IMR-90 (cell line): ENCODE results near the gene CLEC2B.

Experiments used
- CEBPB ChIP-seq: IDR thresholded peaks from 2 replicates; pipeline ENCODE4 v1.6.1; 2012; ENCODE audit warnings: low read depth, low read length, improper control_type of control experiment
- RCOR1 ChIP-seq: IDR thresholded peaks from 2 replicates; pipeline ENCODE4 v1.6.1; 2012; ENCODE audit warnings: mild to moderate bottlenecking, low read length, improper control_type of control experiment; ENCODE audit not compliant: insufficient replicate concordance

DNA sequence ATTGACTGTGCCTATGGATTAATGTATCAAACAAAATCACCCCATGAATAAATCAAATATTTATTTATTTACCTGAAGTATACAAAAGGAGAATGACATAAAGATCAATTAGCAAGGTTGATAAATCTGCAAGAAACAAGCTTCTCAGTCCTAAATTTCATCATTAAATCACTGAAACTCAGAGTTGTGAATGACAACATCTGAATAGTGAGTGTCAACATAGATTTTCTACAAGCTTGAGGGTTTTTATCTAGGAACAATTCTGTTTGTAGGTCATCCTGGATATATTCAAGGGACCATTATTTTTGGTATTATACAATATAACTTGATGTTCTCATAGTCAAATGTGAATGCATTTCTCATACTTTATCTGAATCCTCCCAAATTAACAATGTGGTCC is 59.3 kb downstream of the CLEC2B start:
- TF ChIP-seq CEBPB (no peak), RCOR1 (no peak)
